Esophagus (tissue), 2 donors: ENCODE measurements around the gene CSTA. TPM values are rescaled to one million over a fixed set of nuclear protein-coding genes. Genes with fewer than 3 reads are reported as not detected.

Experiments used
- H3K27ac ChIP-seq, 2 donors: one replicate each; pipeline ENCODE4 v1.5.1; 2013; ENCODE audit warnings: low read depth in 2 of 2, mild to moderate bottlenecking in 2 of 2, inconsistent platforms in 1 of 2, low read length in 1 of 2, moderate library complexity in 1 of 2
- H3K27me3 ChIP-seq, 2 donors: one replicate each; pipeline ENCODE4 v1.6.1; 2013; ENCODE audit warnings: low read length in 2 of 2, control low read depth in 1 of 2, mild to moderate bottlenecking in 1 of 2; ENCODE audit not compliant: insufficient read depth in 2 of 2, control insufficient read depth in 1 of 2
- H3K36me3 ChIP-seq, 2 donors: one replicate each; pipeline ENCODE4 v1.6.1; 2013; ENCODE audit warnings: low read length in 1 of 2; ENCODE audit not compliant: control insufficient read depth in 2 of 2, insufficient read depth in 2 of 2
- H3K4me1 ChIP-seq, 2 donors: one replicate each; pipeline ENCODE4 v1.6.1; 2013; ENCODE audit warnings: low read length in 1 of 2; ENCODE audit not compliant: control insufficient read depth in 2 of 2, insufficient read depth in 2 of 2
- H3K4me3 ChIP-seq, 2 donors: one replicate each; pipeline ENCODE4 v1.5.1; 2013; ENCODE audit warnings: low read length in 2 of 2, mild to moderate bottlenecking in 2 of 2, low read depth in 1 of 2, moderate library complexity in 1 of 2
- H3K9me3 ChIP-seq, 2 donors: one replicate each; pipeline ENCODE4 v1.6.1; 2013; ENCODE audit warnings: mild to moderate bottlenecking in 2 of 2, low read depth in 1 of 2, low read length in 1 of 2, moderate library complexity in 1 of 2; ENCODE audit not compliant: control insufficient read depth in 2 of 2, insufficient read depth in 1 of 2
- WGBS, 2 donors: extraction: QIAGEN DNeasy Blood & Tissue Kit; methylation state at CpG; one replicate each; pipeline ENCODE4 v1.1.7; 2013; 5-methylcytosine and 5-hydroxymethylcytosine counted together
- polyA plus RNA-seq, 2 donors: library from polyadenylated mRNA; stranded (reverse); fragments of 200-250 nt; gene quantifications; one replicate each; pipeline ENCODE4 v1.2.3, GENCODE V29; 2013
- donor health status: healthy with polysubstance abuse.
- donor health status: Bipolar disorder and iron deficiency.

Gene CSTA
- polyA plus RNA-seq, 2 donors: 7,202 to 12,533 TPM

GRCh38 chr3:122301063-122301462, 24.0 kb upstream of the CSTA start:
- H3K27ac ChIP-seq: no peak overlapping the region
- no peaks in the 10 kb centered on the region for H3K36me3 ChIP-seq
- H3K4me3 ChIP-seq: no peak overlapping the region
- no peaks in the 10 kb centered on the region for H3K27me3 ChIP-seq
- no peaks in the 10 kb centered on the region for H3K4me1 ChIP-seq
- no peaks in the 10 kb centered on the region for H3K9me3 ChIP-seq

- Histone ChIP-seq H3K36me3 (no peaks in the 10 kb centered on the region), H3K9me3 (no peaks in the 10 kb centered on the region), H3K4me3 (peak overlapping the region in 1 of 2 donors; percentile 7), H3K27ac (peak overlapping the region in 1 of 2 donors; percentile 30), H3K27me3 (no peaks in the 10 kb centered on the region), H3K4me1 (peaks cover 0 to under 1% of the 10 kb centered on the region in 2 donors)
- WGBS, 2 donors: 23 to 28% methylated on average over 3 of the region's 3 CpGs
These were observed 19.0 kb upstream of the CSTA start for GRCh38 chr3:122305818-122306621.

- Histone ChIP-seq H3K27ac (peak overlapping the region in 1 of 2 donors; percentile 30), H3K4me3 (no peak overlapping the region), H3K27me3 (no peaks in the 10 kb centered on the region), H3K36me3 (no peaks in the 10 kb centered on the region), H3K4me1 (peaks cover 0 to 2% of the 10 kb centered on the region in 2 donors), H3K9me3 (no peaks in the 10 kb centered on the region)
- 48 to 51% methylated on average over 2 of the region's 2 CpGs for WGBS, 2 donors
These were observed 18.5 kb upstream of the CSTA start for GRCh38 chr3:122306622-122306953.

- Histone ChIP-seq H3K27ac (no peak overlapping the region), H3K27me3 (no peaks in the 10 kb centered on the region), H3K36me3 (no peaks in the 10 kb centered on the region), H3K9me3 (no peaks in the 10 kb centered on the region), H3K4me1 (peaks cover 0 to 2% of the 10 kb centered on the region in 2 donors), H3K4me3 (no peak overlapping the region)
- WGBS, 2 donors: 75 to 76% methylated on average over 4 of the region's 4 CpGs
These were observed 17.9 kb upstream of the CSTA start for GRCh38 chr3:122307094-122307687.

GRCh38 chr3:122307976-122308375, 17.1 kb upstream of the CSTA start:
- H3K4me1 ChIP-seq: peaks cover 0 to 2% of the 10 kb centered on the region in 2 donors
- no peak overlapping the region for H3K4me3 ChIP-seq
- no peaks in the 10 kb centered on the region for H3K27me3 ChIP-seq
- no peaks in the 10 kb centered on the region for H3K9me3 ChIP-seq
- no peaks in the 10 kb centered on the region for H3K36me3 ChIP-seq
- H3K27ac ChIP-seq: peak overlapping the region in 1 of 2 donors; percentile 55

GRCh38 chr3:122310361-122310760, 14.7 kb upstream of the CSTA start:
- 15 to 20% methylated on average over 1 of the region's 1 CpG for WGBS, 2 donors
- peak overlapping the region; percentile 87 to 90 for H3K27ac ChIP-seq
- no peak overlapping the region for H3K4me3 ChIP-seq
- no peaks in the 10 kb centered on the region for H3K9me3 ChIP-seq
- H3K36me3 ChIP-seq: no peaks in the 10 kb centered on the region
- H3K27me3 ChIP-seq: no peaks in the 10 kb centered on the region
- H3K4me1 ChIP-seq: peaks cover 0 to 12% of the 10 kb centered on the region in 2 donors

- Histone ChIP-seq H3K4me1 (peaks cover 0 to 13% of the 10 kb centered on the region in 2 donors), H3K27me3 (no peaks in the 10 kb centered on the region), H3K4me3 (no peak overlapping the region), H3K36me3 (no peaks in the 10 kb centered on the region), H3K27ac (peak overlapping the region; percentile 90 to 94), H3K9me3 (no peaks in the 10 kb centered on the region)
These were observed 12.2 kb upstream of the CSTA start for GRCh38 chr3:122312826-122313225.

- Histone ChIP-seq H3K4me1 (peaks cover 0 to 13% of the 10 kb centered on the region in 2 donors), H3K9me3 (no peaks in the 10 kb centered on the region), H3K36me3 (no peaks in the 10 kb centered on the region), H3K4me3 (no peak overlapping the region), H3K27ac (peak overlapping the region; percentile 55 to 94), H3K27me3 (no peaks in the 10 kb centered on the region)
- 33 to 58% methylated on average over 3 of the region's 3 CpGs for WGBS, 2 donors
These were observed 11.8 kb upstream of the CSTA start for GRCh38 chr3:122313281-122313680.

- no peaks in the 10 kb centered on the region for H3K9me3 ChIP-seq
- peak overlapping the region; percentile 98 for H3K27ac ChIP-seq
- WGBS, 2 donors: 46 to 65% methylated on average over 2 of the region's 2 CpGs
- H3K4me1 ChIP-seq: peaks cover 0 to 13% of the 10 kb centered on the region in 2 donors
- H3K36me3 ChIP-seq: no peaks in the 10 kb centered on the region
- no peaks in the 10 kb centered on the region for H3K27me3 ChIP-seq
- H3K4me3 ChIP-seq: no peak overlapping the region
These were observed 10.7 kb upstream of the CSTA start for GRCh38 chr3:122314228-122314876.
